Endothelial cell of umbilical vein (primary cell): ENCODE results near the gene MIXL1.

Source experiments
- CTCF ChIP-seq, 2 donors: IDR thresholded peaks; 1 replicate in 1 of 2; 2 replicates in 1 of 2; pipeline ENCODE4 v1.5.1; 2011; ENCODE audit warnings: low read length in 2 of 2, mild to moderate bottlenecking in 2 of 2, moderate library complexity in 2 of 2, control low read depth in 1 of 2, inconsistent platforms in 1 of 2, low read depth in 1 of 2; ENCODE audit not compliant: insufficient read depth in 1 of 2; ENCODE audit errors: extremely low read depth in 1 of 2
- EZH2 ChIP-seq: IDR thresholded peaks from 2 replicates; pipeline ENCODE4 v1.6.1; 2012; ENCODE audit warnings: borderline replicate concordance, low read depth, mild to moderate bottlenecking, moderate library complexity, low read length, inconsistent platforms; ENCODE audit not compliant: severe bottlenecking
- JUN ChIP-seq: IDR thresholded peaks from 2 replicates; pipeline ENCODE4 v1.6.1; 2011; ENCODE audit warnings: borderline replicate concordance, low read depth; ENCODE audit not compliant: insufficient read length, insufficient read depth
- MYC ChIP-seq: IDR thresholded peaks from one replicate; pipeline ENCODE4 v1.6.1; 2011; ENCODE audit warnings: mild to moderate bottlenecking, low read depth, low read length
- POLR2A ChIP-seq: IDR thresholded peaks from 2 replicates; pipeline ENCODE4 v1.6.1; 2012; ENCODE audit warnings: low read depth, mild to moderate bottlenecking, control low read depth, low read length
- POLR2AphosphoS5 ChIP-seq: IDR thresholded peaks from 2 replicates; pipeline ENCODE4 v1.6.1; 2012; ENCODE audit warnings: low read depth, mild to moderate bottlenecking, control low read depth, low read length, moderate library complexity; ENCODE audit not compliant: insufficient read depth
- TF ChIP-seq, protein P1 (sequence below): IDR thresholded peaks from 2 replicates; pipeline ENCODE4 v1.6.1; 2011; ENCODE audit not compliant: insufficient read depth, insufficient read length

GRCh38 chr1:226253933-226254332 is 30.5 kb downstream of the MIXL1 start:
- no peak for TF ChIP-seq CTCF (IDR thresholded peaks at IDR 0.05; ENCODE audit: extremely low read depth in 1 of 2, insufficient read depth in 1 of 2, low read depth in 1 of 2, low read length in 2 of 2)
- TF ChIP-seq POLR2A: no peak
- no peak for TF ChIP-seq MYC
- no peak for TF ChIP-seq POLR2AphosphoS5
- no peak for TF ChIP-seq EZH2
- TF ChIP-seq JUN: no peak
- TF ChIP-seq, protein P1, sequence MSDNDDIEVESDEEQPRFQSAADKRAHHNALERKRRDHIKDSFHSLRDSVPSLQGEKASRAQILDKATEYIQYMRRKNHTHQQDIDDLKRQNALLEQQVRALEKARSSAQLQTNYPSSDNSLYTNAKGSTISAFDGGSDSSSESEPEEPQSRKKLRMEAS: no peak
